ENCODE results near the gene RAB21. TPM values are rescaled to one million over a fixed set of nuclear protein-coding genes. Genes with fewer than 3 reads are reported as not detected.
A peak's percentile ranks its signal among the peaks of the same experiment; 100 is the strongest.

RAB21 gene
- total RNA-seq, 1 experiment from 2014 or later: 47.2 TPM

DNA sequence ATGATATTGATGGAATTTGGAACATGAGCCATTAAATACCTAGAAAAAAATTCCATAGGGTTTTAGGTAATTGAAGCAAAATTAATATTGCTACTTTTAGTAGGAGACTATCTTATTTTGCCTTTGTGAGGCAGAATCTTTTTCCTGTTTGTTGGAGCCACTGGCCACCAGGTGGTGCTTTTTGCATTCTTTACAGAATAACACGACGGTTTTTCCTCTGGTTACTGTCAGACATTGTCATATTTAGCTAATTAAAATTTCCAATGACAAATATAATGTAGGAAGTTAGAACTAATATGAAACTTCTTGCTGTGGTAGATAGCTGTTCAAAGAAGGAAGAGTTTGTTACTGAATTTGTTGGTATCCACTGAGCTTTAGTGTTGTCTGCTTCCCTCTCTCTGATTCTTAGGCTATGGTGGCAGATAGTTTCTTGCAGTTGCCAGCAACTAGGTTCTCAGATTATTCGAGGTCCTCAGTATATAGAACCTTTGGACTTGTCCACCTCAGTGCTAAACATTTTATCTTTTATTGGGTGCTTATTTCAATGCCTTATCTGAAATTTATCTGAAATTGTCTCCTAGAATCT is 25.7 kb downstream of the RAB21 start:
- ChIA-PET CTCF (interaction anchor here (0.7 to 1.2 kb wide), 3 partner anchors 66 to 1243 kb away, joined by 3 to 8 read pairs (median 3); no protein-coding TSS in a partner anchor), POLR2A (ENCODE audit: unreplicated experiment) (interaction anchor here (0.7 kb wide), 1 partner anchor 224 kb away, joined by 6 read pairs; no protein-coding TSS in a partner anchor)
- no peaks in the 10 kb centered on the region for H3K9me3 ChIP-seq (ENCODE audit: insufficient read depth, low read depth)
- no peak overlapping the region for H3K4me2 ChIP-seq
- peaks cover 10% of the 10 kb centered on the region; the same call in 1 of the 2 replicates for H3F3A ChIP-seq (ENCODE audit: insufficient read depth, low read depth)
- H3K4me1 ChIP-seq (replicated peaks; ENCODE audit: insufficient read depth): no peaks in the 10 kb centered on the region
- TF ChIP-seq, protein P1, sequence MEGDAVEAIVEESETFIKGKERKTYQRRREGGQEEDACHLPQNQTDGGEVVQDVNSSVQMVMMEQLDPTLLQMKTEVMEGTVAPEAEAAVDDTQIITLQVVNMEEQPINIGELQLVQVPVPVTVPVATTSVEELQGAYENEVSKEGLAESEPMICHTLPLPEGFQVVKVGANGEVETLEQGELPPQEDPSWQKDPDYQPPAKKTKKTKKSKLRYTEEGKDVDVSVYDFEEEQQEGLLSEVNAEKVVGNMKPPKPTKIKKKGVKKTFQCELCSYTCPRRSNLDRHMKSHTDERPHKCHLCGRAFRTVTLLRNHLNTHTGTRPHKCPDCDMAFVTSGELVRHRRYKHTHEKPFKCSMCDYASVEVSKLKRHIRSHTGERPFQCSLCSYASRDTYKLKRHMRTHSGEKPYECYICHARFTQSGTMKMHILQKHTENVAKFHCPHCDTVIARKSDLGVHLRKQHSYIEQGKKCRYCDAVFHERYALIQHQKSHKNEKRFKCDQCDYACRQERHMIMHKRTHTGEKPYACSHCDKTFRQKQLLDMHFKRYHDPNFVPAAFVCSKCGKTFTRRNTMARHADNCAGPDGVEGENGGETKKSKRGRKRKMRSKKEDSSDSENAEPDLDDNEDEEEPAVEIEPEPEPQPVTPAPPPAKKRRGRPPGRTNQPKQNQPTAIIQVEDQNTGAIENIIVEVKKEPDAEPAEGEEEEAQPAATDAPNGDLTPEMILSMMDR (conservative IDR thresholded peaks at IDR 0.05): peak; percentile 81
- no peak for TF ChIP-seq EZH2 (IDR thresholded peaks at IDR 0.05; ENCODE audit: low read depth)
- H2AFZ ChIP-seq: no peak overlapping the region
- DNase-seq: peak in 1 of 2 experiments; percentile 20
- no peaks in the 10 kb centered on the region for H3K9me2 ChIP-seq (ENCODE audit: insufficient read depth)
- no TSS peak for BruUV-seq (replicated peaks)
- H3K27me3 ChIP-seq (ENCODE audit: insufficient read depth, low read depth): no peaks in the 10 kb centered on the region
- H3K27ac ChIP-seq: no peak overlapping the region
- intact Hi-C loops (cut with micrococcal nuclease; ENCODE audit: unreplicated experiment): loop anchor here (1.0 to 10.0 kb wide), 3 partner anchors 66 to 224 kb away; no protein-coding TSS in a partner anchor
- no peaks in the 10 kb centered on the region for H3K79me2 ChIP-seq (ENCODE audit: low read depth)
- H3K36me3 ChIP-seq (ENCODE audit: low read depth): peaks cover 8% of the 10 kb centered on the region; the same call in 1 of the 2 replicates
- peaks cover 3% of the 10 kb centered on the region; the same call in 1 of the 2 replicates for H4K20me1 ChIP-seq (ENCODE audit: insufficient read depth)
- H3K4me3 ChIP-seq: no peak overlapping the region

DNA sequence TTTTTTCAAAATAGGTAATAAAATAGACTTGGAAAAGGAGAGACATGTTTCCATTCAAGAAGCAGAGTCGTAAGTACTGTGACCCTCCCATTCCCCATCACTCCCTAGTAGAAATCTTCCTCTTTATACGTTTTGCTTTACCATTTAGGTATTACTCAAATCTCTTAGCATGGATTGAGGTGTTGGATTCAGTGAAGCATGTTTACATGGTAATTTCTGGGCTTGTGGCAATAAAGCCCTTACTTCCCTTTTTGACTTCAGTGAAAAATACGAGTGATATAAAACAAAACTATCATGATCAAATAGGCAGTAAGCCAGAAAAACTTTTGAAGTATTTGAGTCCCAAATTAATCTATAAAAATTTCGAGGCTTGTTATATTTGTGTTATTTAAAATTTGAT is 27.4 kb downstream of the RAB21 start:
- no peaks in the 10 kb centered on the region for H3K79me2 ChIP-seq (ENCODE audit: low read depth)
- H3F3A ChIP-seq (ENCODE audit: insufficient read depth, low read depth): peaks cover 10% of the 10 kb centered on the region; the same call in 1 of the 2 replicates
- H3K27me3 ChIP-seq (ENCODE audit: insufficient read depth, low read depth): no peaks in the 10 kb centered on the region
- H3K9me2 ChIP-seq (ENCODE audit: insufficient read depth): no peaks in the 10 kb centered on the region
- ChIA-PET CTCF (no interaction called here), POLR2A (ENCODE audit: unreplicated experiment) (no interaction called here)
- peaks cover 3% of the 10 kb centered on the region; the same call in 1 of the 2 replicates for H4K20me1 ChIP-seq (ENCODE audit: insufficient read depth)
- TF ChIP-seq EZH2 (IDR thresholded peaks at IDR 0.05; ENCODE audit: low read depth): no peak
- TF ChIP-seq, protein P1 (conservative IDR thresholded peaks at IDR 0.05): no peak
- intact Hi-C loops (cut with micrococcal nuclease; ENCODE audit: unreplicated experiment): loop anchor here (10.0 kb wide), 1 partner anchor 223 kb away; no protein-coding TSS in a partner anchor
- H3K4me1 ChIP-seq (replicated peaks; ENCODE audit: insufficient read depth): no peaks in the 10 kb centered on the region
- H3K36me3 ChIP-seq (ENCODE audit: low read depth): peaks cover 11% of the 10 kb centered on the region; the same call in 1 of the 2 replicates
- no peak overlapping the region for H3K4me2 ChIP-seq
- no peak for DNase-seq
- BruUV-seq (replicated peaks): no TSS peak
- no peak overlapping the region for H2AFZ ChIP-seq
- no peak overlapping the region for H3K27ac ChIP-seq
- H3K9me3 ChIP-seq (ENCODE audit: insufficient read depth, low read depth): no peaks in the 10 kb centered on the region
- H3K4me3 ChIP-seq: no peak overlapping the region

DNA sequence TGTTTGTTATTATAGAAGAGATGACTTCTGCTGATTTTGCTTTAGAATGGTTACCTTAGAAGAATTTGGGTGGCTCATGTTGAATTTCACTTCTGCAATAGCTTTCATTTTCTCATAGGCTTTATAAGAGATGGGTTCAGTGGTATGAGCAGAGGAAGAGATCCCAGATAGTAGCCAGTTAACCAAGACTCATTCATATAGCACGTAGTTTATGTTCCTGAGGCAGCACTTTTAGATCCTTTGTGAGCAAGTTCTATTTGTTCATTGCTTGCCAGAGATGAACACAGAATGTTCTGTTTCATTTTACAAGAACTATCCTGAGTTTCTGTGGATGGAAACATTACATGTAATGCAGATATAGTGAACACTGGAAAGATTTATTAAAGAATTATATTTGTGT is 32.2 kb downstream of the RAB21 start:
- Histone ChIP-seq H3K27ac (no peak overlapping the region), H3K27me3 (ENCODE audit: insufficient read depth, low read depth) (no peaks in the 10 kb centered on the region), H2AFZ (no peak overlapping the region), H3K4me1 (replicated peaks; ENCODE audit: insufficient read depth) (no peaks in the 10 kb centered on the region), H3F3A (ENCODE audit: insufficient read depth, low read depth) (no peaks in the 10 kb centered on the region; the same call in 1 of the 2 replicates), H3K4me2 (no peak overlapping the region), H4K20me1 (ENCODE audit: insufficient read depth) (peaks cover 3% of the 10 kb centered on the region; the same call in 1 of the 2 replicates), H3K9me3 (ENCODE audit: insufficient read depth, low read depth) (no peaks in the 10 kb centered on the region), H3K79me2 (ENCODE audit: low read depth) (no peaks in the 10 kb centered on the region), H3K9me2 (ENCODE audit: insufficient read depth) (no peaks in the 10 kb centered on the region), H3K36me3 (ENCODE audit: low read depth) (peaks cover 11% of the 10 kb centered on the region; the same call in 1 of the 2 replicates), H3K4me3 (no peak overlapping the region)
- no TSS peak for BruUV-seq (replicated peaks)
- intact Hi-C loops (cut with micrococcal nuclease; ENCODE audit: unreplicated experiment): loop anchor here (10.0 kb wide), 1 partner anchor 218 kb away; no protein-coding TSS in a partner anchor
- DNase-seq: no peak
- CTCF ChIA-PET: interaction anchor here (0.5 kb wide), 1 partner anchor 59 kb away, joined by 5 read pairs; no protein-coding TSS in a partner anchor
- POLR2A ChIA-PET (ENCODE audit: unreplicated experiment): no interaction called here
- TF ChIP-seq EZH2 (IDR thresholded peaks at IDR 0.05; ENCODE audit: low read depth): no peak
- TF ChIP-seq, protein P1 (conservative IDR thresholded peaks at IDR 0.05): no peak

All from PC-9 (cell line).